NOMO-1 (cell line): ENCODE data around the gene PIWIL4.
"Not testable (repeated sequence)": the region's sequence is repeated elsewhere in the genome, so short reads cannot be mapped to it uniquely, and the experiment has no call there.

ENCODE experiments used
- DNase-seq, 2 experiments: peaks; one replicate each; lab custom pipeline; 2025; ENCODE audit not compliant: unreplicated experiment in 2 of 2; lab: John Stamatoyannopoulos, UW

PIWIL4 gene

GRCh38 chr11:94583866-94584500 is 16.8 kb downstream of the PIWIL4 start:
- peak in 1 of 2 experiments; percentile 12 for DNase-seq

- DNase-seq, result no peak
Observed at GRCh38 chr11:94584978-94585377, 17.8 kb downstream of the PIWIL4 start.

GRCh38 chr11:94585399-94585798 is 18.2 kb downstream of the PIWIL4 start:
- no peak for DNase-seq

GRCh38 chr11:94586546-94586945 is 19.4 kb downstream of the PIWIL4 start:
- DNase-seq, result no peak

GRCh38 chr11:94586978-94587377 is 19.8 kb downstream of the PIWIL4 start:
- DNase-seq, result no peak

- no peak for DNase-seq
Observed at GRCh38 chr11:94588366-94588942, 21.3 kb downstream of the PIWIL4 start.

GRCh38 chr11:94590352-94591041 is 23.3 kb downstream of the PIWIL4 start:
- no peak for DNase-seq

GRCh38 chr11:94593030-94593429 is 25.9 kb downstream of the PIWIL4 start:
- DNase-seq, result no peak

- no peak for DNase-seq
Observed at GRCh38 chr11:94595076-94595475, 27.9 kb downstream of the PIWIL4 start.

- peak; percentile 32 to 36 for DNase-seq
Observed at GRCh38 chr11:94597896-94598295, 30.7 kb downstream of the PIWIL4 start.

GRCh38 chr11:94599510-94599909 is 32.3 kb downstream of the PIWIL4 start:
- DNase-seq, result no peak

GRCh38 chr11:94602430-94603372 is 35.5 kb downstream of the PIWIL4 start:
- DNase-seq, result peak; percentile 65 to 75

- DNase-seq, result no peak
Observed at GRCh38 chr11:94603587-94603986, 36.4 kb downstream of the PIWIL4 start.

- DNase-seq, result no peak
Observed at GRCh38 chr11:94604482-94604881, 37.3 kb downstream of the PIWIL4 start.

- no peak for DNase-seq
Observed at GRCh38 chr11:94613120-94613519, 46.0 kb downstream of the PIWIL4 start.

- peak; percentile 52 to 73 for DNase-seq
Observed at GRCh38 chr11:94623120-94623735, 56.1 kb downstream of the PIWIL4 start.

- DNase-seq, result not testable (repeated sequence)
Observed at GRCh38 chr11:94625422-94625821, 58.3 kb downstream of the PIWIL4 start.

- not testable (repeated sequence) for DNase-seq
Observed at GRCh38 chr11:94627003-94627560, 59.9 kb downstream of the PIWIL4 start.

GRCh38 chr11:94629741-94630140 is 62.6 kb downstream of the PIWIL4 start:
- DNase-seq, result no peak

GRCh38 chr11:94630221-94630620 is 63.1 kb downstream of the PIWIL4 start:
- DNase-seq, result no peak
